Activated CD8-positive, alpha-beta T cell treated with anti-CD3 and anti-CD28 coated beads for 36 hours (primary cell): ENCODE results near the gene NEK4. TPM values are rescaled to one million over a fixed set of nuclear protein-coding genes. Genes with fewer than 3 reads are reported as not detected.
A peak's percentile ranks its signal among the peaks of the same experiment; 100 is the strongest.

ENCODE experiments used
- ATAC-seq: fragments of 200-7000 bp; cut with Tn5 transposase; one replicate; pipeline ENCODE4 v1.10.0; 2021; ENCODE audit warnings: mild to moderate bottlenecking, moderate library complexity
- CTCF ChIA-PET: fragments of 350-600 bp; sonication (Branson Sonifier 250); formaldehyde crosslinking; loops from one replicate; lab custom pipeline; 2021; ENCODE audit warnings: antibody characterized with exemption; lab: Charles Lee
- POLR2A ChIA-PET: fragments of 350-600 bp; sonication (Branson Sonifier 250); formaldehyde crosslinking; loops from one replicate; lab custom pipeline; 2021; ENCODE audit warnings: antibody characterized with exemption; lab: Charles Lee
- DNase-seq: peaks from one replicate; pipeline ENCODE4 v3.0.0-alpha.2; 2020
- H3K27ac Mint-ChIP-seq: one replicate; pipeline ENCODE4 v1.8.0; 2021; ENCODE audit warnings: mild to moderate bottlenecking, mixed read lengths
- H3K27me3 Mint-ChIP-seq: one replicate; pipeline ENCODE4 v1.8.0; 2021; ENCODE audit warnings: mixed read lengths
- H3K36me3 Mint-ChIP-seq: one replicate; pipeline ENCODE4 v1.8.0; 2021; ENCODE audit warnings: low read depth, mixed read lengths
- H3K4me1 Mint-ChIP-seq: one replicate; pipeline ENCODE4 v1.8.0; 2021; ENCODE audit warnings: low read depth, mixed read lengths
- H3K4me3 Mint-ChIP-seq: one replicate; pipeline ENCODE4 v1.8.0; 2021; ENCODE audit warnings: mild to moderate bottlenecking, moderate library complexity, mixed read lengths
- H3K9me3 Mint-ChIP-seq: one replicate; pipeline ENCODE4 v1.8.0; 2021; ENCODE audit warnings: mixed read lengths
- CTCF ChIP-seq: fragments of 200-600 bp; IDR thresholded peaks from one replicate; pipeline ENCODE4 v1.8.0; 2022; ENCODE audit warnings: antibody characterized with exemption, mild to moderate bottlenecking
- intact Hi-C: fragments of 100-400 bp; cut with micrococcal nuclease; formaldehyde crosslinking; loops from one replicate; pipeline ENCODE4 v1.10.0; 2022
- total RNA-seq, 2 experiments: library from RNA; stranded (reverse); gene quantifications; one replicate each; pipeline ENCODE4 v1.2.3, GENCODE V29; 2021

The NEK4 gene
- total RNA-seq, 2 experiments from 2014 or later, result 16.2 to 18.4 TPM

GRCh38 chr3:52724511-52724910, 46.2 kb downstream of the NEK4 start:
- Mint-ChIP-seq H3K36me3 (peaks cover 17% of the 10 kb centered on the region), H3K27me3 (no peaks in the 10 kb centered on the region), H3K9me3 (peaks cover 11% of the 10 kb centered on the region), H3K4me3 (no peak overlapping the region), H3K4me1 (peaks cover 21% of the 10 kb centered on the region), H3K27ac (no peak overlapping the region)
- intact Hi-C loops, result no loop called here
- ChIA-PET POLR2A (interaction anchor here (1.4 kb wide), 1 partner anchor 46 kb away, joined by 4 read pairs; the partner anchor contains the start of gene NEK4), CTCF (interaction anchor here (0.8 to 1.6 kb wide), 3 partner anchors 9 to 122 kb away, joined by 3 to 5 read pairs (median 3); no protein-coding TSS in a partner anchor)
- no peak for TF ChIP-seq CTCF
- ATAC-seq, result no peak
- no peak for DNase-seq

DNA sequence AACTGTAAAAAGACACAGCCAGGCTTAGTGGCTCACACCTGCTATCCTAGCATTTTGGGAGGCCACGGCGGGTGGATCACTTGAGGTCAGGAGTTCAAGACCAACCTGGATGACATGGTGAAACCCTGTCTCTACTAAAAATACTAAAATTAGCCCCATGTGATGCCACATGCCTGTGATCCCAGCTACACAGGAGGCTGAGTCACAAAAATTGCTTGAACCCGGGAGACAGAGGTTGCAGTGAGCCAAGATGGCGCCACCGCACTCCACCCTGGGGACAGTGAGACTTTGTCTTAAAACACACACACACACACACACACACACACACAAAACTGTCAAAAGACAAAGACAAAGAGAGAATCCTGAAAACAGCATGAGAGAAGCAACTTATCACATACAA, 46.8 kb downstream of the NEK4 start:
- H3K27me3 Mint-ChIP-seq, result no peaks in the 10 kb centered on the region
- intact Hi-C loops, result no loop called here
- H3K4me1 Mint-ChIP-seq, result peaks cover 21% of the 10 kb centered on the region
- ChIA-PET POLR2A (interaction anchor here (1.4 kb wide), 1 partner anchor 47 kb away, joined by 4 read pairs; the partner anchor contains the start of gene NEK4), CTCF (interaction anchor here (0.8 to 1.6 kb wide), 2 partner anchors 9 to 18 kb away, joined by 3 to 5 read pairs; no protein-coding TSS in a partner anchor)
- no peak overlapping the region for H3K4me3 Mint-ChIP-seq
- no peak overlapping the region for H3K27ac Mint-ChIP-seq
- DNase-seq (no peak), ATAC-seq (no peak)
- peaks cover 9% of the 10 kb centered on the region for H3K9me3 Mint-ChIP-seq
- H3K36me3 Mint-ChIP-seq, result peaks cover 16% of the 10 kb centered on the region
- no peak for TF ChIP-seq CTCF

- no peak for DNase-seq
- Mint-ChIP-seq H3K27me3 (no peaks in the 10 kb centered on the region), H3K9me3 (peaks cover 4% of the 10 kb centered on the region), H3K4me1 (peaks cover 21% of the 10 kb centered on the region), H3K36me3 (peaks cover 14% of the 10 kb centered on the region), H3K27ac (no peak overlapping the region), H3K4me3 (no peak overlapping the region)
- ChIA-PET CTCF (no interaction called here), POLR2A (interaction anchor here (0.6 kb wide), 1 partner anchor 349 kb away, joined by 3 read pairs; no protein-coding TSS in a partner anchor)
- TF ChIP-seq CTCF, result no peak
- intact Hi-C loops, result no loop called here
- ATAC-seq, result no peak
Measured at GRCh38 chr3:52722491-52722890, 48.2 kb downstream of the NEK4 start.

- ChIA-PET CTCF (interaction anchor here (1.5 to 1.7 kb wide), 3 partner anchors 10 to 100 kb away, joined by 4 read pairs; no protein-coding TSS in a partner anchor), POLR2A (interaction anchor here (1.0 to 1.9 kb wide), 3 partner anchors 16 to 49 kb away, joined by 3 to 5 read pairs (median 5); partner anchors contain the start of genes GLT8D1, GNL3, NEK4 and SPCS1)
- H3K36me3 Mint-ChIP-seq, result peaks cover 12% of the 10 kb centered on the region
- H3K4me1 Mint-ChIP-seq, result peaks cover 21% of the 10 kb centered on the region
- peaks cover 4% of the 10 kb centered on the region for H3K9me3 Mint-ChIP-seq
- ATAC-seq (peak; percentile 27), DNase-seq (no peak)
- no peaks in the 10 kb centered on the region for H3K27me3 Mint-ChIP-seq
- peak overlapping the region; percentile 69 for H3K27ac Mint-ChIP-seq
- TF ChIP-seq CTCF, result no peak
- intact Hi-C loops, result no loop called here
- H3K4me3 Mint-ChIP-seq, result no peak overlapping the region
Measured at GRCh38 chr3:52721730-52722008, 49.1 kb downstream of the NEK4 start.

DNA sequence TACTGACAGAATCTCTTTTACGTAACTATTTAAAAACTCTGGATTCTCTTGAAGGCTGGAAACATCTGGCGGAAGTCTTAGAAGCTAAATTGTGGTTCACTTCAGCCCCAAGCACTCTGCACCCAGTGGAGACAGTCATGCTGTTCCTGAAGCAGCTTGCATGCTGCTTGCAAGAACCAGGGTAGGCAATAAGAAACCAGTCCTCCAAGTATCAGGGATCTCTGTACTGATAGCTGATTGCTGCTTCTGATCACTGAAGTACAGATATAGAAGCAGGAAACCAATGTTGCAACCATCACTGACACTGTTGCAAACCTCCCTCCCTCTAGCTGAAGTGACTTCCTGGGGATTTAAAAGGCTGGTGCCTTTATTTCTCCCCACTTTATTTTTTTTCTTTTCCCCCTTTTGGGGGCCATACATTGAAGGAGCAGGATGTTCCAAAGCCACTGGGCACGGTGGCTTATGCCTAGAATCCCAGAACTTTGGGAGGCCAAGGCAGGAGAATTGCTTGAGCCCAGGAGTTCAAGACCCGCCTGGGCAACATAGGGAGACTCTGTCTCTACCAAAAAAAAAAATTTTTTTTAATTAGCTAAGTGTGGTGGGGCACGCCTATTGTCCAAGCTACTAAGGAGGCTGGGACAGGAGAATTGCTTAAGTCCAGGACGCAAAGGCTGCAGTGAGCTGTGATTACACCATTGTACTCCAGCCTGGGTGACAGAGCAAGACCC, 49.6 kb downstream of the NEK4 start:
- Mint-ChIP-seq H3K4me1 (peaks cover 21% of the 10 kb centered on the region), H3K9me3 (peaks cover 4% of the 10 kb centered on the region), H3K4me3 (no peak overlapping the region), H3K36me3 (peaks cover 12% of the 10 kb centered on the region), H3K27me3 (no peaks in the 10 kb centered on the region), H3K27ac (peak overlapping the region; percentile 69)
- TF ChIP-seq CTCF, result no peak
- ATAC-seq (peak; percentile 61), DNase-seq (peak; percentile 25)
- ChIA-PET POLR2A (interaction anchor here (0.7 to 1.9 kb wide), 5 partner anchors 16 to 207 kb away, joined by 3 to 5 read pairs (median 3); partner anchors contain the start of genes GLT8D1, GNL3, NEK4 and SPCS1), CTCF (interaction anchor here (1.2 to 1.7 kb wide), 4 partner anchors 10 to 101 kb away, joined by 3 to 4 read pairs (median 4); no protein-coding TSS in a partner anchor)
- intact Hi-C loops, result no loop called here
